K562 (cell line): Measurements from ENCODE around the gene AGPAT2. TPM values are rescaled to one million over a fixed set of nuclear protein-coding genes. Genes with fewer than 3 reads are reported as not detected.

ENCODE experiments used
- CAMTA2 ChIP-seq: fragments of 250-450 bp; sonication (Bioruptor Pico); conservative IDR thresholded peaks from 2 replicates; pipeline ENCODE4 v1.5.1; 2022
- E2F6 ChIP-seq, 2 experiments: IDR thresholded peaks; 2 replicates each; pipeline ENCODE4 v1.6.1; 2011; ENCODE audit warnings: borderline replicate concordance in 1 of 2, control low read depth in 1 of 2, low read depth in 1 of 2, low read length in 1 of 2, mild to moderate bottlenecking in 1 of 2, mixed read lengths in 1 of 2, moderate library complexity in 1 of 2; ENCODE audit not compliant: insufficient read depth in 1 of 2, insufficient read length in 1 of 2, poor library complexity in 1 of 2, severe bottlenecking in 1 of 2; ENCODE audit errors: extremely low read depth in 1 of 2
- FOS ChIP-seq: IDR thresholded peaks from 3 replicates; pipeline ENCODE4 v1.6.1; 2011; ENCODE audit not compliant: insufficient read length; ENCODE audit errors: extremely low read depth
- FOXM1 ChIP-seq, 2 experiments: fragments of 450-650 bp in 1 of 2; sonication (generic) in 1 of 2; formaldehyde crosslinking in 1 of 2; IDR thresholded peaks; 2 replicates each; pipeline versions ENCODE4 v1.6.1 to v1.9.0; 2017 to 2022; ENCODE audit warnings: low read depth in 2 of 2, mild to moderate bottlenecking in 2 of 2, missing genetic modification reagents in 1 of 2, moderate library complexity in 1 of 2
- GTF2E2 ChIP-seq: fragments of 200-800 bp; sonication (Bioruptor generic); IDR thresholded peaks from 2 replicates; pipeline ENCODE4 v1.6.1; 2016; ENCODE audit warnings: missing genetic modification characterization, missing compliant biosample characterization
- KLF13 ChIP-seq: fragments of 450-650 bp; IDR thresholded peaks from 2 replicates; pipeline ENCODE4 v1.6.1; 2016; ENCODE audit warnings: missing genetic modification characterization, low read depth, mild to moderate bottlenecking, missing compliant biosample characterization, moderate library complexity, borderline replicate concordance
- MAFK ChIP-seq: IDR thresholded peaks from 2 replicates; pipeline ENCODE4 v1.6.1; 2011; ENCODE audit warnings: low read length, improper control_type of control experiment
- NFATC3 ChIP-seq: fragments of 450-650 bp; IDR thresholded peaks from 2 replicates; pipeline ENCODE4 v1.6.1; 2017; ENCODE audit warnings: mild to moderate bottlenecking
- NR2F6 ChIP-seq: fragments of 450-650 bp; formaldehyde crosslinking; IDR thresholded peaks from 2 replicates; pipeline ENCODE4 v1.4.0; 2020; ENCODE audit warnings: mild to moderate bottlenecking
- PHB ChIP-seq: fragments of 250-450 bp; sonication (Bioruptor Pico); IDR thresholded peaks from 2 replicates; pipeline ENCODE4 v1.5.0; 2021
- RBM22 ChIP-seq: fragments of 200-400 bp; formaldehyde crosslinking; IDR thresholded peaks from 2 replicates; pipeline ENCODE4 v1.6.1; 2018; ENCODE audit warnings: low read length, low read depth; ENCODE audit not compliant: poor library complexity, severe bottlenecking
- TAF7 ChIP-seq: fragments of 450-650 bp; IDR thresholded peaks from 2 replicates; pipeline ENCODE4 v1.6.1; 2016; ENCODE audit warnings: missing genetic modification characterization, missing compliant biosample characterization
- U2AF1 ChIP-seq: fragments of 200-400 bp; formaldehyde crosslinking; optimal IDR thresholded peaks from 2 replicates; pipeline ENCODE3; 2017; ENCODE audit warnings: mild to moderate bottlenecking, low read depth, low read length, moderate library complexity
- USF2 ChIP-seq: sonication (generic); formaldehyde crosslinking; IDR thresholded peaks from 2 replicates; pipeline ENCODE4 v1.5.0; 2020; ENCODE audit warnings: missing genetic modification reagents
- XRCC3 ChIP-seq: fragments of 450-650 bp; IDR thresholded peaks from 2 replicates; pipeline ENCODE4 v1.6.1; 2017; ENCODE audit warnings: mild to moderate bottlenecking, moderate library complexity
- YY1 ChIP-seq, 3 experiments: IDR thresholded peaks; 2 replicates each; pipeline ENCODE4 v1.6.1; 2011; ENCODE audit warnings: low read length in 2 of 3, mild to moderate bottlenecking in 2 of 3, moderate library complexity in 2 of 3, borderline replicate concordance in 1 of 3, control low read depth in 1 of 3, low read depth in 1 of 3; ENCODE audit not compliant: insufficient read depth in 3 of 3, insufficient replicate concordance in 2 of 3, control insufficient read depth in 1 of 3, insufficient read length in 1 of 3; ENCODE audit errors: extremely low read depth in 1 of 3
- ZBTB33 ChIP-seq: sonication (generic); formaldehyde crosslinking; IDR thresholded peaks from 2 replicates; pipeline ENCODE4 v1.8.1; 2023; ENCODE audit warnings: mild to moderate bottlenecking, missing genetic modification reagents
- ZBTB7A ChIP-seq: IDR thresholded peaks from 2 replicates; pipeline ENCODE4 v1.6.1; 2011; ENCODE audit warnings: low read depth, mild to moderate bottlenecking, low read length, moderate library complexity, borderline replicate concordance; ENCODE audit not compliant: control insufficient read depth
- ZNF232 ChIP-seq: sonication (generic); formaldehyde crosslinking; IDR thresholded peaks from 2 replicates; pipeline ENCODE4 v1.8.0; 2022; ENCODE audit warnings: mild to moderate bottlenecking, missing genetic modification reagents
- ZNF395 ChIP-seq: fragments of 200-800 bp; sonication (Bioruptor generic); IDR thresholded peaks from 2 replicates; pipeline ENCODE4 v1.6.1; 2017; ENCODE audit warnings: missing genetic modification characterization, missing compliant biosample characterization
- ZNF77 ChIP-seq: fragments of 250-450 bp; sonication (Bioruptor Pico); IDR thresholded peaks from 2 replicates; pipeline ENCODE4 v1.5.0; 2020
- polyA plus RNA-seq, 8 experiments: library from polyadenylated mRNA; depleted of rRNA in 4 of 8; stranded (reverse) in 5 of 8; unstranded in 3 of 8; fragments of >200 nt; fragmentation: Nextera tagmentation in 2 of 8; fragmentation: Illumina TruSeq in 1 of 8; extraction: Ambion mirVana in 2 of 8; extraction: Trizol in 1 of 8; gene quantifications; 2 replicates each; pipeline versions ENCODE4 v1.2.1 to v1.2.3, GENCODE V29; 2011 to 2014; ENCODE audit warnings: inconsistent platforms in 1 of 8, missing spikeins in 1 of 8
- total RNA-seq, 7 experiments: library from RNA; depleted of rRNA in 6 of 7; stranded (reverse); fragments of >200 nt in 6 of 7; fragmentation: Illumina TruSeq in 2 of 7; extraction: Trizol in 2 of 7; gene quantifications; 2 replicates each; pipeline versions ENCODE4 v1.2.1 to v1.2.3, GENCODE V29; 2011 to 2021; ENCODE audit warnings: low replicate concordance in 1 of 7

The AGPAT2 gene
- total and polyA plus RNA-seq, 9 of the 15 experiments (the other 6 are each of a cell fraction or from before 2014, with no cell fraction given), result 0.13 to 54.5 (median 23.9) TPM

GRCh38 chr9:136665111-136665703 lies 22.1 kb downstream of the AGPAT2 start (continued):
- TF ChIP-seq GTF2E2 (tag), result no peak
- TF ChIP-seq PHB, result peak; percentile 31; the same call in 1 of the 2 replicates
- no peak for TF ChIP-seq XRCC3
- no peak for TF ChIP-seq ZNF232 (CRISPR knock-in tag)
- TF ChIP-seq NR2F6, result no peak
- TF ChIP-seq YY1 (IDR thresholded peaks at IDR 0.05; ENCODE audit: borderline replicate concordance in 1 of 3, control insufficient read depth in 1 of 3, extremely low read depth in 1 of 3, insufficient read depth in 3 of 3, insufficient read length in 1 of 3, insufficient replicate concordance in 2 of 3, low read depth in 1 of 3, low read length in 2 of 3), result peak in 1 of 3 experiments; percentile 11
- peak; percentile 74; the same call in 1 of the 2 replicates for TF ChIP-seq ZBTB7A
- no peak for TF ChIP-seq TAF7 (tag)
- no peak for TF ChIP-seq FOXM1 (IDR thresholded peaks at IDR 0.05; ENCODE audit: low read depth)
- TF ChIP-seq FOXM1 (CRISPR knock-in tag; IDR thresholded peaks at IDR 0.05; ENCODE audit: low read depth), result no peak
- TF ChIP-seq ZNF77 (CRISPR knock-in tag), result peak; percentile 76; the same call in 1 of the 2 replicates
- TF ChIP-seq U2AF1, result peak; percentile 34
- TF ChIP-seq MAFK, result no peak
- TF ChIP-seq E2F6 (IDR thresholded peaks at IDR 0.05; ENCODE audit: borderline replicate concordance in 1 of 2, extremely low read depth in 1 of 2, insufficient read depth in 1 of 2, insufficient read length in 1 of 2, low read depth in 1 of 2, low read length in 1 of 2, poor library complexity in 1 of 2, severe bottlenecking in 1 of 2), result peak in 1 of 2 experiments; percentile 5
- TF ChIP-seq RBM22, result peak; percentile 40
- peak; percentile 32; the same call in 1 of the 2 replicates for TF ChIP-seq KLF13 (tag)
- TF ChIP-seq CAMTA2, result no peak
- TF ChIP-seq ZNF395, result 0 out of 2 replicates have a peak, but pooled peaks have one; percentile 35
- TF ChIP-seq ZBTB33 (CRISPR knock-in tag), result peak; percentile 48; the same call in 1 of the 2 replicates
- TF ChIP-seq USF2 (CRISPR knock-in tag), result no peak
- no peak for TF ChIP-seq NFATC3
- TF ChIP-seq FOS, result no peak
